ENCODE measurements around the gene UTP25.

- TF ChIP-seq CTCF (conservative IDR thresholded peaks at IDR 0.05) (no peak), ZFX (IDR thresholded peaks at IDR 0.05) (no peak)
Measured at GRCh38 chr1:209784265-209785169, 43.3 kb upstream of the UTP25 start, which contains the start of gene C1orf74.

Data from C4-2B (cell line).